Measurements from ENCODE around the gene SNCA. TPM values are rescaled to one million over a fixed set of nuclear protein-coding genes. Genes with fewer than 3 reads are reported as not detected.

SNCA gene
- total and polyA plus RNA-seq, 4 donors: 63.6 to 141 (median 134) TPM

GRCh38 chr4:89703829-89704590 is 133.0 kb downstream of the SNCA start:
- no peaks in the 10 kb centered on the region for H3K36me3 ChIP-seq (ENCODE audit: control insufficient read depth, insufficient read depth, low read length)
- H3K27ac ChIP-seq (ENCODE audit: low read depth, low read length): no peak overlapping the region

GRCh38 chr4:89700766-89701423 is 136.1 kb downstream of the SNCA start:
- Histone ChIP-seq H3K4me3 (ENCODE audit: low read depth, low read length) (no peak overlapping the region), H3K27ac (ENCODE audit: low read depth, low read length) (no peak overlapping the region), H3K4me1 (ENCODE audit: control insufficient read depth, insufficient read depth, low read length) (no peaks in the 10 kb centered on the region), H3K27me3 (ENCODE audit: control insufficient read depth, insufficient read depth, low read length) (no peaks in the 10 kb centered on the region), H3K9me3 (ENCODE audit: control insufficient read depth, insufficient read depth, low read length) (no peaks in the 10 kb centered on the region), H3K36me3 (ENCODE audit: control insufficient read depth, insufficient read depth, low read length) (no peaks in the 10 kb centered on the region)
- no CpG with 5 or more reads among the region's 1 CpG for WGBS (ENCODE audit: insufficient coverage)
- no peak for DNase-seq (ENCODE audit: low read depth in 4 of 6, low spot score in 6 of 6)

More at GRCh38 chr4:89703829-89704590, 133.0 kb downstream of the SNCA start:
- DNase-seq (ENCODE audit: low read depth in 4 of 6, low spot score in 6 of 6): no peak
- Histone ChIP-seq H3K4me3 (ENCODE audit: low read depth, low read length) (no peak overlapping the region), H3K27me3 (ENCODE audit: control insufficient read depth, insufficient read depth, low read length) (no peaks in the 10 kb centered on the region), H3K9me3 (ENCODE audit: control insufficient read depth, insufficient read depth, low read length) (no peaks in the 10 kb centered on the region), H3K4me1 (ENCODE audit: control insufficient read depth, insufficient read depth, low read length) (no peaks in the 10 kb centered on the region)
- 78% methylated on average over 5 of the region's 6 CpGs for WGBS (ENCODE audit: insufficient coverage)

- H3K4me3 ChIP-seq (ENCODE audit: low read depth, low read length): no peak overlapping the region
- H3K27ac ChIP-seq (ENCODE audit: low read depth, low read length): no peak overlapping the region
- 100% methylated on average over 1 of the region's 4 CpGs for WGBS (ENCODE audit: insufficient coverage)
- H3K9me3 ChIP-seq (ENCODE audit: control insufficient read depth, insufficient read depth, low read length): no peaks in the 10 kb centered on the region
- no peaks in the 10 kb centered on the region for H3K36me3 ChIP-seq (ENCODE audit: control insufficient read depth, insufficient read depth, low read length)
- no peak for DNase-seq (ENCODE audit: low read depth in 4 of 6, low spot score in 6 of 6)
- H3K4me1 ChIP-seq (ENCODE audit: control insufficient read depth, insufficient read depth, low read length): no peaks in the 10 kb centered on the region
- no peaks in the 10 kb centered on the region for H3K27me3 ChIP-seq (ENCODE audit: control insufficient read depth, insufficient read depth, low read length)
These were observed 151.3 kb downstream of the SNCA start for GRCh38 chr4:89685690-89686089.

- Histone ChIP-seq H3K9me3 (ENCODE audit: control insufficient read depth, insufficient read depth, low read length) (no peaks in the 10 kb centered on the region), H3K4me1 (ENCODE audit: control insufficient read depth, insufficient read depth, low read length) (no peaks in the 10 kb centered on the region), H3K36me3 (ENCODE audit: control insufficient read depth, insufficient read depth, low read length) (no peaks in the 10 kb centered on the region), H3K27ac (ENCODE audit: low read depth, low read length) (no peak overlapping the region), H3K4me3 (ENCODE audit: low read depth, low read length) (no peak overlapping the region), H3K27me3 (ENCODE audit: control insufficient read depth, insufficient read depth, low read length) (no peaks in the 10 kb centered on the region)
- 100% methylated on average over 1 of the region's 1 CpG for WGBS (ENCODE audit: insufficient coverage)
- no peak for DNase-seq (ENCODE audit: low read depth in 4 of 6, low spot score in 6 of 6)
These were observed 151.7 kb downstream of the SNCA start for GRCh38 chr4:89685277-89685676.

- no peak overlapping the region for H3K4me3 ChIP-seq (ENCODE audit: low read depth, low read length)
- no peaks in the 10 kb centered on the region for H3K36me3 ChIP-seq (ENCODE audit: control insufficient read depth, insufficient read depth, low read length)
- no peaks in the 10 kb centered on the region for H3K27me3 ChIP-seq (ENCODE audit: control insufficient read depth, insufficient read depth, low read length)
- WGBS (ENCODE audit: insufficient coverage): no CpG with 5 or more reads among the region's 1 CpG
- H3K4me1 ChIP-seq (ENCODE audit: control insufficient read depth, insufficient read depth, low read length): no peaks in the 10 kb centered on the region
- H3K9me3 ChIP-seq (ENCODE audit: control insufficient read depth, insufficient read depth, low read length): no peaks in the 10 kb centered on the region
- no peak for DNase-seq (ENCODE audit: low read depth in 4 of 6, low spot score in 6 of 6)
- no peak overlapping the region for H3K27ac ChIP-seq (ENCODE audit: low read depth, low read length)
These were observed 152.4 kb downstream of the SNCA start for GRCh38 chr4:89684536-89684935.

GRCh38 chr4:89682808-89683207 is 154.2 kb downstream of the SNCA start:
- Histone ChIP-seq H3K4me1 (ENCODE audit: control insufficient read depth, insufficient read depth, low read length) (no peaks in the 10 kb centered on the region), H3K9me3 (ENCODE audit: control insufficient read depth, insufficient read depth, low read length) (no peaks in the 10 kb centered on the region), H3K36me3 (ENCODE audit: control insufficient read depth, insufficient read depth, low read length) (no peaks in the 10 kb centered on the region), H3K27me3 (ENCODE audit: control insufficient read depth, insufficient read depth, low read length) (no peaks in the 10 kb centered on the region), H3K27ac (ENCODE audit: low read depth, low read length) (no peak overlapping the region), H3K4me3 (ENCODE audit: low read depth, low read length) (no peak overlapping the region)
- WGBS (ENCODE audit: insufficient coverage): 78% methylated on average over 1 of the region's 2 CpGs
- no peak for DNase-seq (ENCODE audit: low read depth in 4 of 6, low spot score in 6 of 6)

GRCh38 chr4:89681671-89682070 is 155.3 kb downstream of the SNCA start:
- WGBS (ENCODE audit: insufficient coverage): no CpG with 5 or more reads among the region's 1 CpG
- Histone ChIP-seq H3K9me3 (ENCODE audit: control insufficient read depth, insufficient read depth, low read length) (no peaks in the 10 kb centered on the region), H3K27ac (ENCODE audit: low read depth, low read length) (no peak overlapping the region), H3K4me3 (ENCODE audit: low read depth, low read length) (no peak overlapping the region), H3K36me3 (ENCODE audit: control insufficient read depth, insufficient read depth, low read length) (no peaks in the 10 kb centered on the region), H3K27me3 (ENCODE audit: control insufficient read depth, insufficient read depth, low read length) (no peaks in the 10 kb centered on the region), H3K4me1 (ENCODE audit: control insufficient read depth, insufficient read depth, low read length) (no peaks in the 10 kb centered on the region)
- DNase-seq (ENCODE audit: low read depth in 4 of 6, low spot score in 6 of 6): no peak

- WGBS (ENCODE audit: insufficient coverage): 100% methylated on average over 5 of the region's 8 CpGs
- H3K4me3 ChIP-seq (ENCODE audit: low read depth, low read length): no peak overlapping the region
- H3K4me1 ChIP-seq (ENCODE audit: control insufficient read depth, insufficient read depth, low read length): no peaks in the 10 kb centered on the region
- no peaks in the 10 kb centered on the region for H3K27me3 ChIP-seq (ENCODE audit: control insufficient read depth, insufficient read depth, low read length)
- no peaks in the 10 kb centered on the region for H3K36me3 ChIP-seq (ENCODE audit: control insufficient read depth, insufficient read depth, low read length)
- H3K9me3 ChIP-seq (ENCODE audit: control insufficient read depth, insufficient read depth, low read length): no peaks in the 10 kb centered on the region
- H3K27ac ChIP-seq (ENCODE audit: low read depth, low read length): no peak overlapping the region
- no peak for DNase-seq (ENCODE audit: low read depth in 4 of 6, low spot score in 6 of 6)
These were observed 155.7 kb downstream of the SNCA start for GRCh38 chr4:89681219-89681618.

GRCh38 chr4:89674876-89675459 is 162.0 kb downstream of the SNCA start:
- no peak overlapping the region for H3K27ac ChIP-seq (ENCODE audit: low read depth, low read length)
- 82% methylated on average over 4 of the region's 9 CpGs for WGBS (ENCODE audit: insufficient coverage)
- H3K4me3 ChIP-seq (ENCODE audit: low read depth, low read length): no peak overlapping the region
- H3K4me1 ChIP-seq (ENCODE audit: control insufficient read depth, insufficient read depth, low read length): no peaks in the 10 kb centered on the region
- DNase-seq (ENCODE audit: low read depth in 4 of 6, low spot score in 6 of 6): no peak
- H3K36me3 ChIP-seq (ENCODE audit: control insufficient read depth, insufficient read depth, low read length): no peaks in the 10 kb centered on the region
- H3K27me3 ChIP-seq (ENCODE audit: control insufficient read depth, insufficient read depth, low read length): no peaks in the 10 kb centered on the region
- no peaks in the 10 kb centered on the region for H3K9me3 ChIP-seq (ENCODE audit: control insufficient read depth, insufficient read depth, low read length)

Data from spinal cord (tissue), 10 donors.